ENCODE results near the gene CD53.

GRCh38 chr1:110890474-110891196 is 17.7 kb downstream of the CD53 start:
- TF ChIP-seq EP300 (conservative IDR thresholded peaks at IDR 0.05; ENCODE audit: poor library complexity, severe bottlenecking) = no peak
- TF ChIP-seq SMC3 (conservative IDR thresholded peaks at IDR 0.05; ENCODE audit: poor library complexity) = no peak
- TF ChIP-seq REST (IDR thresholded peaks at IDR 0.05; ENCODE audit: borderline replicate concordance) = no peak
- TF ChIP-seq POLR2AphosphoS5 (IDR thresholded peaks at IDR 0.05) = no peak
- no peak for TF ChIP-seq CTCF (IDR thresholded peaks at IDR 0.05; ENCODE audit: poor library complexity, severe bottlenecking)
- TF ChIP-seq EZH2 (IDR thresholded peaks at IDR 0.05; ENCODE audit: borderline replicate concordance, insufficient read depth, low read length, poor library complexity, severe bottlenecking) = no peak
- TF ChIP-seq TAF1 (IDR thresholded peaks at IDR 0.05; ENCODE audit: low read depth) = no peak

Measured in neural cell (in vitro differentiated cells).